Aorta (tissue), 5 donors: ENCODE measurements around the gene PPID. TPM values are rescaled to one million over a fixed set of nuclear protein-coding genes. Genes with fewer than 3 reads are reported as not detected.
"Not testable (repeated sequence)": the region's sequence is repeated elsewhere in the genome, so short reads cannot be mapped to it uniquely, and the experiment has no call there.

Experiments used
- ATAC-seq: fragments of 200-7000 bp; cut with Tn5 transposase; one replicate; pipeline ENCODE4 v1.9.1; 2022; ENCODE audit warnings: moderate library complexity; ENCODE audit not compliant: low FRiP score
- DNase-seq, 2 donors: peaks; one replicate each; pipeline ENCODE4 v3.0.0-alpha.2; 2020
- H3K27ac ChIP-seq, 2 donors: one replicate each; pipeline ENCODE4 v1.5.1; 2013; ENCODE audit warnings: low read length in 2 of 2, mild to moderate bottlenecking in 2 of 2, moderate library complexity in 2 of 2, control low read depth in 1 of 2, inconsistent platforms in 1 of 2, low read depth in 1 of 2
- H3K27me3 ChIP-seq, 2 donors: one replicate each; pipeline ENCODE4 v1.6.1; 2013; ENCODE audit warnings: control low read depth in 1 of 2, low read length in 1 of 2, mild to moderate bottlenecking in 1 of 2, moderate library complexity in 1 of 2; ENCODE audit not compliant: insufficient read depth in 2 of 2, control insufficient read depth in 1 of 2
- H3K36me3 ChIP-seq, 2 donors: one replicate each; pipeline ENCODE4 v1.6.1; 2013; ENCODE audit warnings: control low read depth in 1 of 2, low read length in 1 of 2, mild to moderate bottlenecking in 1 of 2; ENCODE audit not compliant: insufficient read depth in 2 of 2, control insufficient read depth in 1 of 2
- H3K4me1 ChIP-seq, 2 donors: one replicate each; pipeline ENCODE4 v1.6.1; 2013; ENCODE audit warnings: low read length in 2 of 2, control low read depth in 1 of 2, mild to moderate bottlenecking in 1 of 2, moderate library complexity in 1 of 2; ENCODE audit not compliant: insufficient read depth in 2 of 2, control insufficient read depth in 1 of 2
- H3K4me3 ChIP-seq, 2 donors: one replicate each; pipeline ENCODE4 v1.5.1; 2013; ENCODE audit warnings: low read length in 2 of 2, control low read depth in 1 of 2, mild to moderate bottlenecking in 1 of 2
- H3K9me3 ChIP-seq: one replicate; pipeline ENCODE4 v1.6.1; 2013; ENCODE audit warnings: mild to moderate bottlenecking, low read length; ENCODE audit not compliant: control insufficient read depth
- WGBS, 2 donors: extraction: QIAGEN DNeasy Blood & Tissue Kit; methylation state at CpG; one replicate each; pipeline ENCODE4 v1.1.7; 2013; 5-methylcytosine and 5-hydroxymethylcytosine counted together
- intact Hi-C, 2 donors: fragments of 100-400 bp; cut with DNase I; formaldehyde crosslinking; loops; one replicate each; pipeline versions ENCODE4 v1.14.2 to v1.15.0; 2022
- polyA plus RNA-seq, 2 donors: library from polyadenylated mRNA; stranded (reverse); fragments of 200-250 nt; gene quantifications; one replicate each; pipeline ENCODE4 v1.2.3, GENCODE V29; 2013
- total RNA-seq, 2 donors: library from RNA; stranded (reverse); fragmentation: NEBNext Ultra II Directional; extraction: Animal tissue kit (Norgen Biotek cat#: 25700); gene quantifications; one replicate each; pipeline ENCODE4 v1.2.1, GENCODE V29; 2021
- donor health status: healthy with polysubstance abuse.
- donor health status: Bipolar disorder and iron deficiency.
- donor health status: DM: no; HTN: no; CAD: no.
- donor health status: DM: no; HTN: no; CAD: no.
- donor health status: DM: yes; HTN: yes; CAD: no.

PPID gene
- total and polyA plus RNA-seq, 4 donors = 14.2 to 36.3 (median 20.0) TPM

GRCh38 chr4:158669310-158669709 is 53.9 kb downstream of the PPID start:
- Histone ChIP-seq H3K9me3 (no peaks in the 10 kb centered on the region), H3K4me1 (no peaks in the 10 kb centered on the region), H3K36me3 (no peaks in the 10 kb centered on the region), H3K4me3 (no peak overlapping the region), H3K27ac (no peak overlapping the region), H3K27me3 (no peaks in the 10 kb centered on the region)
- ATAC-seq = no peak
- intact Hi-C loops = no loop called here
- DNase-seq = no peak
- 63 to 76% methylated on average over 7 of the region's 7 CpGs for WGBS, 2 donors

- no peak for DNase-seq
- ATAC-seq = no peak
- H3K27ac ChIP-seq = no peak overlapping the region
- no peaks in the 10 kb centered on the region for H3K27me3 ChIP-seq
- H3K4me1 ChIP-seq = no peaks in the 10 kb centered on the region
- 77 to 85% methylated on average over 3 of the region's 3 CpGs for WGBS, 2 donors
- intact Hi-C loops = no loop called here
- no peak overlapping the region for H3K4me3 ChIP-seq
- no peaks in the 10 kb centered on the region for H3K9me3 ChIP-seq
- H3K36me3 ChIP-seq = no peaks in the 10 kb centered on the region
Observed at GRCh38 chr4:158667651-158668198, 55.5 kb downstream of the PPID start.

GRCh38 chr4:158666892-158667291 is 56.3 kb downstream of the PPID start:
- Histone ChIP-seq H3K4me1 (no peaks in the 10 kb centered on the region), H3K27ac (no peak overlapping the region), H3K27me3 (no peaks in the 10 kb centered on the region), H3K9me3 (no peaks in the 10 kb centered on the region), H3K4me3 (no peak overlapping the region), H3K36me3 (no peaks in the 10 kb centered on the region)
- WGBS, 2 donors = 89 to 95% methylated on average over 2 of the region's 2 CpGs
- ATAC-seq = no peak
- no peak for DNase-seq
- intact Hi-C loops = no loop called here

GRCh38 chr4:158664806-158665205 is 58.4 kb downstream of the PPID start:
- ATAC-seq (no peak), DNase-seq (no peak)
- intact Hi-C loops = no loop called here
- no peaks in the 10 kb centered on the region for H3K4me1 ChIP-seq
- 98 to 99% methylated on average over 18 of the region's 18 CpGs for whole genome bisulfite sequencing, 2 donors
- H3K36me3 ChIP-seq = no peaks in the 10 kb centered on the region
- H3K27ac ChIP-seq = no peak overlapping the region
- no peaks in the 10 kb centered on the region for H3K9me3 ChIP-seq
- H3K4me3 ChIP-seq = no peak overlapping the region
- no peaks in the 10 kb centered on the region for H3K27me3 ChIP-seq

- H3K4me1 ChIP-seq, H3K9me3 ChIP-seq, H3K36me3 ChIP-seq, DNase-seq, H3K27ac ChIP-seq, H3K4me3 ChIP-seq, intact Hi-C loops, H3K27me3 ChIP-seq, ATAC-seq: not testable (repeated sequence)
- WGBS, 2 donors = 83 to 85% methylated on average over 8 of the region's 8 CpGs
Observed at GRCh38 chr4:158663707-158664625, 59.2 kb downstream of the PPID start.

GRCh38 chr4:158663255-158663654 is 59.9 kb downstream of the PPID start:
- H3K27ac ChIP-seq, H3K9me3 ChIP-seq, DNase-seq, ATAC-seq, H3K4me1 ChIP-seq, H3K27me3 ChIP-seq, H3K4me3 ChIP-seq, intact Hi-C loops, H3K36me3 ChIP-seq: not testable (repeated sequence)
- WGBS, 2 donors = 65 to 66% methylated on average over 4 of the region's 4 CpGs

Other genes with a start within 250 kb of the PPID start
- gene RXFP1, start 201.5 kb downstream of the PPID start, total RNA-seq = under 1 TPM; 0.36 to 0.57 TPM
- 1 to 10 TPM; 1.4 to 2.6 TPM for gene RXFP1, start 201.5 kb downstream of the PPID start, polyA plus RNA-seq
- 1 to 10 TPM; 2.2 to 2.8 TPM for gene C4orf46, start 51.5 kb downstream of the PPID start, total RNA-seq
- gene C4orf46, start 51.5 kb downstream of the PPID start, polyA plus RNA-seq = 1 to 10 TPM; 1.8 to 3.0 TPM
- 10 to 100 TPM; 23.8 to 26.0 TPM for gene ETFDH, start 51.1 kb downstream of the PPID start, total RNA-seq
- gene ETFDH, start 51.1 kb downstream of the PPID start, polyA plus RNA-seq = 10 to 100 TPM; 21.9 to 42.0 TPM
- 10 to 100 TPM; 71.0 to 97.8 TPM for gene FNIP2, start 45.6 kb upstream of the PPID start, total RNA-seq
- 10 to 100 TPM; 17.3 TPM for gene FNIP2, start 45.6 kb upstream of the PPID start, polyA plus RNA-seq